Globus pallidus (tissue), 1 donor: Measurements from ENCODE around the gene SCD5.

Experiments
- DNase-seq: peaks from one replicate; pipeline ENCODE4 v3.0.0-alpha.2; 2015; ENCODE audit warnings: low spot score

Gene SCD5

GRCh38 chr4:82630079-82630478, 168.5 kb downstream of the SCD5 start:
- peak; percentile 63 for DNase-seq

DNA sequence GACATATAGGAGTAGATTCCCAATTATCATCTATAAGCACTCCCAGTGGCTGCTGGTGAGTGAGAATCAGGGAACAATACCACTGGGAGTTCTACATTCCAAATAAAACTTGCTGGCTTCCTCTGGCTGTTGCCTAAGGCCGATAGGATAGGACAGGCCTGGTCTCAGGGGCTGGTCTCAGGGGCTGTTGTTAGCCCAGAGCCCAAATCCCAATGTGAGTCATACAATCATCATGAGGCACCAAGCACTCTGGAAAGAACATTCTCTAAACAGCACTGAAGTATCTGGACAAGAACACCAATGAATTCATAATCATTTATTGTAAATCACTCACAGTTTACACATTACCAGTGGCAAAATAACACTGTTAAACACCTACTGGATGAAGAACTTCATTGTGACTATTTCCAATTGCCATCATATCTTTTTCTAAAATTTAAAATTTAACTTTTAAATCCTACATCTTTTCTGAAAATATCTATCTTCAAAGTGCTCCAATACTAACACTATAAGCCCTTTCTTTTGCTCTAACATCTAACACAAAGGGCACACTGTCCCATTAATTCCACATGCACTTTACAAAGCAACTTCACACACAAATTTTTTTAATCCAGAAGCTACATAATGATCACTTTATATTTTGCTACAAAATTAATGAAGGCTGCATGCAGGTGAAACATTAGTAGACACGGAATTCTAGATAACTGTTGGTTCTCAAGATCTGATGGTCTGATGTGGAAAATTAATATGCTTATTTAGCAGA, 169.2 kb downstream of the SCD5 start:
- peak; percentile 79 for DNase-seq

- DNase-seq, result no peak
These were observed 172.2 kb downstream of the SCD5 start for GRCh38 chr4:82626251-82626868.

GRCh38 chr4:82624819-82625218, 173.8 kb downstream of the SCD5 start:
- peak; percentile 61 for DNase-seq

GRCh38 chr4:82623121-82623683, 175.4 kb downstream of the SCD5 start:
- no peak for DNase-seq

GRCh38 chr4:82621251-82621650, 177.3 kb downstream of the SCD5 start:
- no peak for DNase-seq

- no peak for DNase-seq
These were observed 178.4 kb downstream of the SCD5 start for GRCh38 chr4:82620126-82620735.

GRCh38 chr4:82618103-82618720, 180.4 kb downstream of the SCD5 start:
- DNase-seq, result no peak

- no peak for DNase-seq
These were observed 183.7 kb downstream of the SCD5 start for GRCh38 chr4:82614838-82615449.

GRCh38 chr4:82613121-82613520, 185.5 kb downstream of the SCD5 start:
- no peak for DNase-seq

DNA sequence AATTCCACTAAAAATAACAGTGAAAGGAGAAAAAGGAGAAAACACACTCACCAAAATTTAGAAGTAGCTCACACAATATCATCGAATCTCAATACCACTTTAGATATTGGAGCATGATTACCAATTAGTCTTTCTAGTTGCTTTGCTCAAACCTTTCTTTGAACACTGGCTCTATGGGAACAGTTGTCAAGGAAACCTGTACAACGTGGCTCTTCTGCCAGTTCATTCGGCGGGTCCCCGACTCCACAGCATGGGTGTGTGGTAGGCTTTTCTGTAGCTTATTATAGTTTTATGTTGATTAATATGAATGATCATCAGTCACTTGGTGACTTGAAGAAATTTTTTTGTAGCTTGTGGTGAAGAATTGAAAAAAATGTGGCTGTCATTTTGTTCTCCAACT, 186.6 kb downstream of the SCD5 start:
- no peak for DNase-seq

- DNase-seq, result no peak
These were observed 187.1 kb downstream of the SCD5 start for GRCh38 chr4:82611527-82611926.

DNA sequence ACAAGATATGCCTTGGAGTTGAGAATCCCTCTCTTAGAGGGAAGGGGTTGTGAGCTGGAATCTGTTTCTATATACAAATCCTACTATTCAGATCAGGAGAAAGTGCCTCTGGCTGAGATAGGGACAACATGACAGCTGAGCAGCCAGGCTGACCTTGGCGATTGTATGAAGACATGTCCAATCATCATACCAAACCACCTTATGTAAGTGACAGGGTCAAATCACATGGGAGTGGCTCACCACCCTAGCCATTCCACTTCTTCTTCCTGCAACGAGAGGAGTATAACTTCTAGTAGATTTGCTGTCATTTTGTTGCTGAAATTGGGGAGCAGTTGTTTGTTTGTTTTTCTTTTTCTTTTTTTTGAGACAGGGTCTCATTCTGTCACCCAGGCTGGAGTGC, 188.6 kb downstream of the SCD5 start:
- no peak for DNase-seq

GRCh38 chr4:82606622-82607021, 192.0 kb downstream of the SCD5 start:
- DNase-seq, result no peak

- no peak for DNase-seq
These were observed 194.1 kb downstream of the SCD5 start for GRCh38 chr4:82604522-82604921.

DNA sequence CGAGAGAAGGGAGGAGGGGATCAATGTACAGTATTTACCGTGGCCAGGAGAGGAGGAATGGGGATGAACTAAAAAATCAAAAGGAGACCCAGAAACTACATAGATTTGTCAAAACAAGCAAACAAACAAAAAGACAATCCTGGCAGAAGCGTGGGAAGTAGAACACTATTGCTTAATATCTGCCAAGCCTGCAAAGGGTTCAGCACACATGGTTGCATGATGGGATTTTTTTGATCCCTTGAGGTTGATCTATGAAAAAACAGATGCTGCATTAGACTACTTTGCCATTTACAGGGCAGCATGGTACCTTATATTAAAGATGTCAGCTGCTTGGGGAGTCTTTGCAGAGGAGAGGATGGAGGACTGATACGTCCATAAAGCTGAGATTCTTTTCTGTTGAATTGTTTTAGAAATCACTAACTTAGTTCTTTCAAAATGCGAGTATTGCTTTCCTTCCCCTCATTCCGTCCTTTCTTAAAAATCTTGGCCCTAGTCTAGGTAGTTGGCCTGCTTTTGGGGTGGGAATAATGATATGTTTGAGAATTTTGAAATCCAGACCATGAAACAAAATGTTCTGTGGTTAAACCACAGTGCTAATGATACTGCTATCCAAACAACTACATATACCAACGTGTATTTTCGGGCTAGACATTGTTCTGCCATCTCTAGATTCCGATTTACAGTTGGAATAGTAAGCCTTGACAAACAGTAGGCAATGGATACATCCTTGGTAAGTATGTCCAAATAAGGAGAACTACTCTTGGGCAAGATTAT, 197.2 kb downstream of the SCD5 start:
- DNase-seq, result no peak

DNA sequence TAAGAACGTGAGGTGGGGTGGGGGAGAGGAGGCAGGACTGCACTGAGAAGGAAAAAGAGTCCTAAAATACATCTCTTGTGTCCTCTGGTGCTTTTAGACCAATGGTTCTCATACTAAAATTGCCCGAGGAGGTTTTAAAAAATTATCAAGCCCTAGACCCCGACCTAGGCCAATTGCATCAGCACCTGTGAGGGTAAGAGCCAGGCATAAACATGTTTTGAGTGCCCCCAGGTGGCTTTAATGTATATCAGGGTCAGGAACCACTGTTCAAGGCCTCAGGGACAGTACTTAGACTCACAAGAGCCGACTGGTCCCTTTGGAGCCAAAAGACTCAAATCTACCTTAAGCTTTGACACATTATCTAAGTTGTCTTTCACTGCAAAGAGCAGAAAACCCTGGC, 199.3 kb downstream of the SCD5 start:
- no peak for DNase-seq

GRCh38 chr4:82594456-82594855, 204.1 kb downstream of the SCD5 start:
- DNase-seq, result no peak

DNA sequence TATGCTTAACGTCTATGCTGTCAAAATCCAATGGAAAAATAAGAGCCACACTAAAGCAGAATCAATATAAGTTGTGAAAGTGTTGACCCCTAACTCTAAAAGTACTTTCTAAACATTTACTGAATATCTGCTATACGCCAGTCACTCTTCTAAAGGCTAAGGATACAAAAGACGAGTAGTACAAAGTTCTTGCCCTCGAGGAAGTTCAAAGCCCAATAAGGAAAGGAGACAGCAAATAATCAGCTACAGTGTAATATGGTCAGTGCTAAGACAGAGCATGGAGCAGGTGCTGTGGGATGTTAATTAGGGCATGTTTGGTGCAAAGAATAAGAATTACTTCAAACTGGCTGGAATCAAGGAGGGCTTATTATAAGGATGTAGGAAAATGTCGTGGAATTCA, 205.2 kb downstream of the SCD5 start:
- no peak for DNase-seq

DNA sequence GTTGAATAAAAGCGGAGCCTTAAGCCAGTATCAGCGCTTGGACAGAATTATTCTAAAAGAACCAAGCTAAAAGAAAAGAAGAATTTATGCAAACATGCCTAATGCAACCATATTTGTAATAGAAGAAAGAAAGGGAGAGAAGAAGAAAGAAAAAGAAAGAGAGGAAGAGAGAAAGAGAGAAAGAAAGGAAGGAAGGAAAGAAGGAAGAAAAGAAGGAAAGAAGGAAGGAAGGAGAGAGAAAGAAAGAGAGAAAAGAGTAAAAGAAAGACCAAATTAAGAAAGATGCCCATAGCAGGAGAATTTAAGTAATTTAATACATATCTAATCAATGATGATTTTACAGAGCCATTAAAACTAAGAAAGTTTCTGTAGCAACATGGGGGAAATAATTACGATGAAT, 206.0 kb downstream of the SCD5 start:
- DNase-seq, result no peak

DNA sequence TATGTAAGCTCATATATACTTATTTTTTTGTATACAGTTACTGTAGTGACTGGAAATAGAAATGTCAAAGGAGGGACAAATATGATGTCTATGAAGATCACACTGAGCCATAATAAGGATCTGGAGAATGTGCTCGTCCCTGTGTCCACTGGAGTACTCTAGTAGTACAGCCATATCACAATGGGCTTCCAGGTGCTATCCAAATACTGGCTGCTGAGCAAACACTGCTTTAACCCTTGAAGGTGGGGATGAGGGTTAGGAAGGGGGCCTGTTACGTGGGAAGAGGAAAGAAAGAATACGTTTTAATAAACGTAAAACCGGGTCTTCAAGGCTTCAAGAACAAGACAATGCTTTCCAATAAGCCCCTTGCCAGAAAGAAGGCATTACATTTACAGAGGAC, 207.0 kb downstream of the SCD5 start:
- DNase-seq, result no peak
